ENCODE measurements around the gene EPS15. TPM values are rescaled to one million over a fixed set of nuclear protein-coding genes. Genes with fewer than 3 reads are reported as not detected.

The EPS15 gene
- polyA plus RNA-seq, 1 donor = 28.7 TPM

DNA sequence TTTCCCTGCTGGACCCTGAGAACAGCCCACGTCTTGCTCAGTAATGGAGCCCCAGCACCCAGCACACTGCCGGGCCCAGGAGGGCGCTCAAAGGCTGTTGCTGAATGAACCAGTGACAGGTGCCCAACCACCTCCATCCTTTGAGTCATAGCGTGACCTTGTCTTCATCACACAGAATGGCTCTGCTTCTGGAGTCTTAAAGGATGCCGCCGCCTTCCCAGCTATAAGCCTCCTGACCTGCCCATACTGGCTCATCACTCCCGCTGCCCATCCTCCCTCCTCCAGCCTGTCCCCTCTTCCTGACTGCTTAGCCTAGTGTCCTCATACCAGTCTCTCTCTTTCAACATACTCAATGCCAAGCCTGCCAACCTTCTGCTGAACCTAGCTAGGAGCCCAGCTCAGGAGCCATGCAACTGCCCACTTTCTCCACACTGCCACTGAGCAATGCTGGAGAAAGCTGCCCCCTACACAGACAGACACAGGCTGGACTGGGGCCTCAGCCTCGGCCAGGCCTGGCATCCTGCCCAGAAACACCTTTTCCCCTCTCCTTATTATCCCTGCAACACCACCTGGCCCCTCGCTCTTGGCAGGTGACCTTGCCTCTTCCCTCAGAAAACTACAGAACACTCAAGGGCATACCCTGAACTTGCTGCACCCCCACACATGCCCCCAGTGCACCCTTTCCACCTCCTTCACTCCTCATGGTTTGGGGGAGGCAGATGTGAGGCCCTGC lies 202.8 kb downstream of the EPS15 start:
- DNase-seq (ENCODE audit: low read depth) = no peak

DNA sequence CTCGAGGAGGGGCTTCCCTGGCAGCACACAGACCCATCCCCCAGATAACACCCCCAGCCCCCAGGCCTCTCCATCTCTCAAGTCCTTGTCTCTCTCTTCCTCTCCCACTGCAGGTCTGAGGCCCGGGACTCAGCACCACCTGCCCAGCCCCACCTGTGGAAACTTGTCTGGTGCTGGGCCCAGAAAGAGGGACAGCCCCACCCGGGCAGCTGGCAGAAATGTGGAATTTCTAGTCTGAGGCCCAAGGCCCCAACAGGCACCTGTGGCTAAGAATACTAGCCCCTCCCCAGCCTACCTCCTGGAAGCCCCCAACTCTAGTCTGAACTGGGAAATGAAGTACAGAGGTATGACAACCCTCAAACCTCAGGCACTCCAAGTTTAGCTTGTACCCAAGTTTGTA lies 204.1 kb downstream of the EPS15 start:
- no peak for DNase-seq (ENCODE audit: low read depth)

DNA sequence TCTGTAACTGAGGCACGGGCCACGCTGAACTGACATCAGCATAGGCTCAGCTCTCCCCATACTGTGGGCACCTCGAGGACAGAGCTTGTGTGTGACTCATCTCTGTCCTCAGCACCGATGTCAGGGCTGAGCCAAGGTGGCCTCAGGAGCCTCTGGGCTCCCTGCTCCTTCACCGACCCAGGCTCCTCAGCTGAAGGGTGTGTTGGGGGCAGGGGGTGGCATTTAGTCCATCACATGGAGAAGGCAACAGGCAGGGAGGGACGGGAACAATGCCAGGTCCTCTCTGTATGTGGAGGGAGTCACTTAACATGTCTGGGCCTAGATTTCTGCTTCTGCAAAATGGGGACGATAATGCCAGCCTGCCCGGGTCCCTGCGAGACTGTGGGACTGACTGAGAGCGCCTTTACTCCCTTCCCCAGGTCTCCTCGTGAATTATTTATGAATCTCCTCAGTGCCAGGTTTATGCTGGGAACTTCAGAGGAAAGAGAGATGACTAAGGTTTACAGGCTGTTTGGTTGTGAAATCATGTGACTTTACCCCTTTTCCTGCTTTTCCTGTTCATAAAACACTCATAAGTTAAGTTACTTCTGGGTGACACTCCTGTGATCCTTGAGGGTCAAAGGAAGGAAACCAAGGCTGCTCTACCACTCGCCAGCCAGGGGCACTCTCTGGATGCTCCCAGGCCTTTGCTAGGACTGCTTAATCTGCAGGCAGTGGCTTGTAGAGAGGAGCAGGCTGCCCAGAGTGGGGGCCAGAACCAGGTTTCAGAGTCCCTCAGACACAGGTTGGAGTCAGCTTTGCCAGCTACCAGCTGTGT lies 204.9 kb downstream of the EPS15 start:
- DNase-seq (ENCODE audit: low read depth) = no peak

DNA sequence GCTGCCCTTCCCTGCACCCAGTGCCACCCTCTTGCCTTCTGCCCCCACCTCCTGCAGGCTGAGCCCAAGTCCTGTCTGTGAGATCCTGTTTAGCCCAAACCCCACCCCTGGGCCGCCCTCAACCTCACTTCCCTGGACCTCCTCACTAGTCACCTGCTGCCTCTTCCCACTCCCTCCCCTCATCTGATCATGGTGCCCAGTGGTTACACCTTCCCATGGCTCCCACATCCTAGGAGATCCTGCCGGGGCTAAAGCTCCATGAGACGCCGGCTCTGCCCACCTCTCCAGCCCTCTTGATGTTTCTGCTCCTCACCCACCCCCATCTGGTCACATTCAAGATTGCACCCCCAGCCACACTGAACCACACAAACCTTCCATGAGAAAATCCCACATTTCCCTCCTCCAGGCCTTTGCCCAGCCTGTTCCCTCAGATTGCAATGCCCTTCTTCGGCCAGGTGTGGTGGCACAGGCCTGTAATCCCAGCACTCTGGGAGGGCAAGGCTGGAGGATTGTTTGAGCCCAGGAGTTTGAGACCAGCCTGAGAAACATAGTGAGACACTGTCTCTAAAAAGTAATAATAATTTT lies 205.7 kb downstream of the EPS15 start:
- no peak for DNase-seq (ENCODE audit: low read depth)

DNA sequence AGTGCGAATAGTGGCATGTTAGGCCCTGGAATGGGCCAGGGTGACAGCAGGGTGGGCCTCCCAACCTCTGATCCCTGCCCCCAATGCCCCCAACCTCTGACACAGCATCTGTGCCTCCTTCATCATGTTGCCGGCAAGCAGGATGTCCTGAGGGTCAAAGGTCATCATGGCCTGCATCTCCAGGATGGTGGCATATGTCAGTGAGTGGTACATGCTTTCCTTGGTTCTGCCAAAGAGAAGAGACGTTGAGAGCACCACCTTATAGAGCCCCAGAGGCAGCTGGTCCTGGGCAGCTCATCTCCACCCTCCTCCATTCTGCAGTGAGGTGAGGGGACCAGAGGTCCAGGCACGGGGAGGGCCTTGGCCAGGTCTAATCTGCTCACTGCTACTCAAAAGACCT lies 206.3 kb downstream of the EPS15 start:
- DNase-seq (ENCODE audit: low read depth) = no peak

DNA sequence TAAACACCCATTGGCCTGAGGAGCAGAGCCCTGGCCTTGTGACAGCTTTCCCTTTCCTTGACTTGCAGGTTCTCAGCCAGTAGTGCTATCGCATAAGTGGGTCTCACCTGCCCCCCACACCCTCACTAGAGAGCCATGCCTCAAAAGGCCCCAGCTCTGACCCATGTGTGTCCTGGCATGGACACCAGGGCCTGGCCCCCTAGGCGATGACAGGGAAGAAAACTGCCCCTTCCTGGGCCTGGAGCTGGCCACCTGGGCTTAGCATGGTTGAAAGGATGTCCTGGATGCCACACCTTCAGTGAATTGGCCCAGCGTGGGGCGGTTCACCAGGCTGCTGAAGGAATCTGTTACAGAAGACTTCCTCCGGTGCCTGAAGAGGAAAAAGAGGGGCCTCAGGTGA lies 207.2 kb downstream of the EPS15 start:
- no peak for DNase-seq (ENCODE audit: low read depth)

DNA sequence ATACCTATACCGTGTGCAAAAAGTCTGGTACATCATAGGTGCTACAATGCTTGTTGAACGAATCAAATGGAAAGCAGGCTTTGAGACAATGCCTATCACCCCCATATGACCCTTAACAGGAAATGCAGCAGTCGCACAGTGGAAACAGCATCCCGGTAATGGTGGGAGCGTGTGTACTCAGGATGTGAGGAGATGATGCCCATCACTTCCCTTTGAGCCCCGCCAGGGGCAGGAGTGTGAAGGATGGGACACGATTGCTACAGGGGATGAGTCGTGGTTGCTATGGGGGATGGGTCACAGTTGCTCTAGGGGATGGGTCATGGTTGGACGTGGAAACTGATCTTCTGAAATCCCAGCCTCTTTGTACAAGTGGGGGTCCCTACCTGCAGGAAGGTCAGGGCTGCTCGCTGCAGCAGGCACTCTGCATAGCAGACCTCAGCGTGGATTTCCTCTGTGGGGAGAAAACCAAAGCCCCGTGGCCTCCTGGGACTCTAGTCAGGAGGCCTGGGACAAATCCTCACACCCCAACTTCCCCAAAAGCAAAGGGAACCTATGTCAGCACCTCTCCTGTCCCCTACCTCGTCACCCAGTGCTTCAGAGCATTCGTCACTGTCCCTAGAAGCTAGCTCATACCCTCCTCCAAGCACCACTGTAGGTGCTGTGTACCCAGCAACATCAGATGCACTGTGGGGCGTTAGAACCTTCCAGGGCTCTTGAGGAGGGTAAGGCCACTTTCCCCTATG lies 208.0 kb downstream of the EPS15 start:
- no peak for DNase-seq (ENCODE audit: low read depth)

DNA sequence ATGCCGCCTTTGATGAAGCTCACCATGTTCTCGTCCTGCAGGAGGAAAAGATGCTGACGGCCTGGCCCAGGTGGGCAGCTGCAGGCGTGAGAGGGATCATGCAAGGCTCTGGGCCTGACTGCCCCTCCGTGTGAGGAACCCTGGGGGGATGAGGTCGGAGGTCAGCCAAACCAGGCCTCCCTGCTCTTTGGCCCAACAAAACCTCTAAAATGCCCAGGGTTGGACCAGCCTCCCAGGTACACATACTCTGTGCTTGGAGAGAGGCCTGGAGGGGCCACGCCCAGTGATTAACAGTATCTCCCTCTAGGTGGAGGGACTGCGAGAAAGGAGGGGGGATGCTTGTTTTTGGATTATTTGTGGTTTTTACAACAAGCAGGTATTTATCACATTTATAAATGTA lies 209.8 kb downstream of the EPS15 start:
- DNase-seq (ENCODE audit: low read depth) = no peak

DNA sequence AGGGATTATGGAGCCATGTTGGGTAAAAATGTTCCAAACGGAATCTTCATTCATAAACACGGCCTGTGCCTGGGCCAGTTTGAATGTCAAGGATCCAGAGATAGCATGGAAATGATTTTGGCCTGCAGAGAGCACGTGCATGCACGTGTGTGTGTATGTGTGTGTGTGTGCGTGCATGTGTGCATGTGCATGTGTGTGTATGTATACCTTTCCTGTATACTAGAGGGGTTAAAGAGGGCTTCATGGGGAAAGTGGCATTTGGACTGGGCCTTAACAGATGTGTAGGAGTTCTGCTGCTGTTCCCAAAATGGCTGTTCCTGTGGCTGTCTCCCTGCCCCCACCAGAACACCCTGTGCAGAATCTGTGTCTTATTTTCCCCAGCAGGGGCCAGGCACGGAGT lies 210.4 kb downstream of the EPS15 start:
- no peak for DNase-seq (ENCODE audit: low read depth)

DNA sequence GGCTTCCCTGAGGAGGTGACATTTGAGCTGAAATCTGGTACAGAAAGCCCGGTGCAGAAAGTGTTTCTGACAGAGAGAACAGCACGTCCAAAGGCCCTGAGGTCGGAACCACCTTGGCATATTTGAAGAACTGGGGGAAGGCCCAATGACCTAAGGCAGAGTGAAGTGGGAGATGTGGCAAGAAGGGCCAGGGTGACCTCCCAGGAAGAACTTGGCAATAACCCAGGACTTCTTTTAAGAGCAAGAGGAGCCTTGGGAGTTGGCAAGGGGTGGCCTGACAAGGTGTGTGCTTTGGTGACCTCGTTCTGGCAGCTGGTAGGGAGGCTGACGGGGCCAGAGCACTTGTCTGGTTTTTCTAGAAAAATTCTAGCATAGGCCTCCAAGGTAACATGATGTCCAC lies 212.1 kb downstream of the EPS15 start:
- no peak for DNase-seq (ENCODE audit: low read depth)

DNA sequence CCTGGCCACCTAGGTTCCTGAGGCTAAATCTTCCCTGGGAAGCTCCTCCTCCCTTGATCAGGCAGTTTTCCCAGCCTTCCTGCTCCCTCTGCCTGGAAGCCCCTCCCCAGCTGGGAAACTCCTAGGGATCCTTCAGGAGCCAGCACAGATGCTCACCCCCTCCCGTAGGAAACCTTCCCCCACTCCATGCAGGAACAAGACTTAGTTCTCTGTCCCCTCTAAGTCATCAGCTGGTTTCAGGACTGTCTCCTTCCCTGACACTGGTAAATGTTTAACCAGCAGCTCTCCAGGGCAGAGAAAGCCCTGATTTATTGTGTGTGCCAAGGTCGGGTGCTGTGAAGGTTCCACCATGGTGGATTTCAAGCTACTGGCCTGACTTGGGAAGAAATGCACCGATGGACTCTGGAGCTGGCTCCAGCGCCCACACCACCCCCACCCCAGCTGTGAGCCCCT lies 213.7 kb downstream of the EPS15 start:
- DNase-seq (ENCODE audit: low read depth) = no peak

DNA sequence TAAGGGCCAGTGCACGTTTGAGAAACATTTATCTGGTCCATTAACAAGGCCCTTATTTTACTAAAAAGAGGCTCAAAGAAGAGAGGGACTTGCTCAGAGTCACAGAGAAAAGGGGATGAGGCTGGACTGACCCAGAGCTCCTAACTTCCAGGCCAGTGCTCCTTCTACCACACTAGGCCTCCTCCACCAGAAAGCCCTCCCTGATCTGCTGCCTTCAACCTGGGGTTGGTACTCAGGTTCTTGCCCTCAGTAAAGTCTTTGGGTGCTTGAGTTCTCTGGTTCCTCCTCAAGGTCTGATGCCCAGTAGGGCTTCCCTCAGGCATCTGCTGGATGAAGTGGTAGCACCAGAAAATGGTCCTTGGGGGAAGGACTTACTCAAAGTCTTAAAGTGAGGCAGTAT lies 214.7 kb downstream of the EPS15 start:
- no peak for DNase-seq (ENCODE audit: low read depth)

Other genes with a start within 250 kb of the EPS15 start
- 3.9 TPM for gene TTC39A, start 188.7 kb downstream of the EPS15 start, polyA plus RNA-seq (ENCODE audit: insufficient read length)
- 57.8 TPM for gene OSBPL9, start 97.8 kb upstream of the EPS15 start, polyA plus RNA-seq (ENCODE audit: insufficient read length)

All from forelimb muscle (tissue), 1 donor.